GM18870 (cell line): Measurements from ENCODE around the gene RAB36.

Source experiments
- ATAC-seq: cut with Tn5 transposase; IDR thresholded peaks from one replicate; pipeline ENCODE4 v1.9.1; 2021; ENCODE audit warnings: moderate library complexity; ENCODE audit not compliant: unreplicated experiment

Gene RAB36

DNA sequence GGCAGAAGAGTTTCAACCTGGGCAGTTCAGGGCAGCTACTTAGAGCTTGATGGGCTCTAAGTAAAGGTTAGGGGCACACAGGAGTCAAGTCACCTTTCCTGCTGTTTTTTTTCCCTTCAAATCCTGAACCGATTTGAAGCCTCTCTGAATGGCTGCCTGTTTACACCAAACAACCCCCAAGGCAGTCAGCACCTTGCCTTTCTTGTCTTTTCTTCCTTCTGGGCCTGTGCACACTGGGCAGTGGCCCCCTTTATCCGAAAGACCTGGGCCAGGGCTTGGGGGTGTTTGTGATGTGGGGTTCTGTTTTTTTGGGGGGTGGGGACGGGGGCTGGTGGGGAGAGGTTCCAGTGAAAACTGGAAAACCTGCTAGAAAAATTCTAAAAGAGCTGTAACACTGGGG is 7.8 kb upstream of the RAB36 start:
- ATAC-seq = no peak

DNA sequence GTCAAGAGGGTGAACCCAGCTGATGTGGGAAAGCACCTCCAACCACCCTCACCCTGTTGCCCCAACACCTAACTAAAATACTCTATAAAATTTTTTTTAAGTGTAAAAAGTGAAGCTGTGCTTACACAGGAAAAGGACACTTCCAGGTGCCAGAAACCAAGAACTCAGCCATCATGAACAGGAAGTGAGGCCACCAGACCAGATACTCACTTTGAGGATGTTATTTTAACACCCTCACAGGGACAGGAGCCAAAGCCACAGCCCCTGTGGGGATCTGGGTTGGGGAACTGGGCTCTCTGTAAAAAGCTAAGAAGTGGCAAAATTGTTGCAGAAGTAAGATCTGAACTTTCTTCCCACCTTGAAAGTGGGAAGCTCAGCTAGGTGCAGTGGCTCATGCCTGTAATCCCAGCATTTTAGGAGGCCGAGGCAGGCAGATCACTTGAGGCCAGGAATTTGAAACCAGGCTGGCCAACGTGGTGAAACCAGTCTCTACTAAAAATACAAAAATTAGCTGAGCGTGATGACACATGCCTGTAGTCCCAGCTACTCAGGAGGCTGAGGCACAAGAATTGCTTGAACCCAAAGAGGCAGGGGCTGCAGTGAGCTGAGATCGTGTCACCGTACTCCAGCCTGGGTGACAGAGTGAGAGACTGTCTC is 7.2 kb upstream of the RAB36 start:
- ATAC-seq = no peak

DNA sequence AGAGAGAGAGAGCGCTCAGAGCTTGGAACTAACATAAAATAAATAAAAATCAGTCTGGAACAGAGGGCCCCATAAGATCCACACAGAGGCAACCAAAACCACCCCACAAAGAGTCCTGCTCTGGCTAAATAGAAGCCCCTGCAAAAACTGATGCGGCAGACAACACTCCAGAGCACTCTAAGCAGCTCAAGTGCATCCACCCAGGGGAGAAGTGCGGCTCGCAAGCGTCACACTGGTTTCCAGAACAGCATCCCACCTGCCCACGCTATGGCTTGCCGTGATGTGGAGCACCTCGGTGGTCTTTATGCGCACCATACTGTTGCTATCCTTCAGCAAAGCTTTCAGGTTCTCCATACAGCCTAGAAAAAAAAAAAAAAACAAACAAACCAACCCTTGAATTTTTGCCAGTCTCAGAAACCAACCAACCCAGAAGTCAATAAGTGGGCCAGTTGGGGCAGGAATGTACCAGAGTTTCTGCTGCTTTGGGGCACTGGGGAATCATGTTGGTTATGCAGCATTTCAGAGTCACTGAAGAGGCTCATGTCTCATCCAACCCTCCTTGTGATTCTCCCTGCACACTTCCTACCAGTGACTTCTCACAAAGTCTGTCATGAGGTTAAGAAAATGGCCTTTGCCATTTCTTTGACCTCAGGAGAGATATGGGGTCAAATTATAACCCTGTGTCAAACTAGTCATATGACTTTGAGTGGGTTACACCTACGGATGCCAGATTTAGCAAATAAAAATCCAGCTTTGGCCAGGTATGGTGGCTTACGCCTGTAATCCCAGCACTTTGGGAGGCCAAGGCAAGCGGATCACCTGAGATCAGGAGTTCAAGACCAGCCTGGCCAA is 6.5 kb upstream of the RAB36 start:
- no peak for ATAC-seq

DNA sequence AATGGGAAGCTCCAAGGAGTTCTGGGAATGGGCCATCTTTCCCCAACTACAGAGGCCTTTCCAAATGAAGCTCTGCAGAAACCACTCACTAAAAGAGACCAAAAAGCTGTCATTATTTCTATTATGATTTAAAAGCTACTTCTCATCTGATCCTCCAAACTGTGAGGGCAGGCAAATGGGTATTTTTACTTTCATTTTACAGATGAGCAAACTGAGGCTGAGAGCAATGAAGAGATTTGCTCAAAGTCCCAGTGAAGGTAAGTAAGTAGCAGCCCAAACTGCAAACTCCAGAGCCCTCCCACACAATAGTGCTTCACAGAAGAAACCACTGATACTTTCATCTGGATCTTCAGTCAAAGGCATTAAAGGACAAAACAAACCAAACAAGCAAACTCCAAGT is 4.9 kb upstream of the RAB36 start:
- no peak for ATAC-seq

DNA sequence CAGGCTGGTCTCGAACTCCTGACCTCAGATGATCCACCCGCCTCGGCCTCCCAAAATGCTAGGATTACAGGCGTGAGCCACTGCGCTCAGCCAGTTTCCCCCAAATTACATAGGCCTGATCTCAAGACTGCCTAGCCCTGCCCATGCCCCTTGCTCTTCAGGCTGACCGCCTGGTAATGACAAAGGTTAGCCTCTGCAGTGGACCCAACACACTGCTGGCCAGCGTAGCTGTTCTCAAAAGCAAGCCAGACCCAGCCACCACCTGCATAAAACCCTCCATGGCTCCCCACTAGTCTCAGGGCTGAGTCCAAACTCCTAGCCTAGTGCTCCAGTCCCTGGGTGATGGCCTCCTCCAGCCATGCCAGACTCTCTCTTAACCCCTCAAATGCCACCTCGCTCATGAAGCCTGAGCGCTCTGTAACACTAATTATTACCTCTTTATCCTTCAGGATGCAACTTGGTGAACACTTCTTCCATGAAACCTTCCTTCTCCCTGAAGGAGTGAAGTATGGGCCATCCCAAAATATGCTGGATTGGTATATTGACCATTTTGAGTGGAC is 2.7 kb upstream of the RAB36 start:
- no peak for ATAC-seq

DNA sequence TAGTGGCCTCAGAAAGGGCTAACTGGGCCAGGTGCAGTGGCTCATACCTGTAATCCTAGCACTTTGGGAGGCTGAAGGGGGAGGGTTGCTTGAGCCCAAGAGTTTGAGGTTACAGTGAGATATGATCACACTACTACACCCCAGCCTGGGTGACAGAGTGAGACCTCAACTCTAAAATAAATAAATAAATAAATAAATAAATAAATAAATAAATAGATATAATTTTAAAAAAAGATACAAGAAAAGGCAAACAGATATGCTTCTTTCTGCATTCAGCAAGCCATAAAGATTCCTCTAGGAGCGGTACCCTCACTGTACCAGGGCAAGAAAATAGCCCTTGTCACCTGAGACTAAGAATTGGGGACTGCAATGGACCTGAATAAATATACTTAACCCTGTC is 2.2 kb upstream of the RAB36 start:
- no peak for ATAC-seq

DNA sequence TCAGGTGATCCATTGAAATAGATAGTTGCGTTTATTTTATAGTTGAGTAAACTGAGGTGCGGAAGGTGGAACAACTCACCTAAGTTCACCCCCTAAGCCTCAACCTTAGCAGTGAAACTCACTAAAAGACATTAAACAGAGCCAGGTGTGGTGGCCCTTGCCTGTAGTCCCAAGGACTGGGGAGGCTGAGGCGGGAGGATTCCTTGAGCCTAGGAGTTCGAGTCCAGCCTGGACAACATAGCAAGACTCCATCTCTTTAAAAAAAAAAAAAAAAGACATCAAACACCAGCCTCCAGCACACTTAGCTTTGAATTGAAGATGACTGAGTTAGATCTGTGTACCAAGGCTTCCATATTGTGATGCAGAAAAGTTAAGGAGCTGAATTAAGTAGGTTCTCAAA is 845 bp upstream of the RAB36 start:
- no peak for ATAC-seq

DNA sequence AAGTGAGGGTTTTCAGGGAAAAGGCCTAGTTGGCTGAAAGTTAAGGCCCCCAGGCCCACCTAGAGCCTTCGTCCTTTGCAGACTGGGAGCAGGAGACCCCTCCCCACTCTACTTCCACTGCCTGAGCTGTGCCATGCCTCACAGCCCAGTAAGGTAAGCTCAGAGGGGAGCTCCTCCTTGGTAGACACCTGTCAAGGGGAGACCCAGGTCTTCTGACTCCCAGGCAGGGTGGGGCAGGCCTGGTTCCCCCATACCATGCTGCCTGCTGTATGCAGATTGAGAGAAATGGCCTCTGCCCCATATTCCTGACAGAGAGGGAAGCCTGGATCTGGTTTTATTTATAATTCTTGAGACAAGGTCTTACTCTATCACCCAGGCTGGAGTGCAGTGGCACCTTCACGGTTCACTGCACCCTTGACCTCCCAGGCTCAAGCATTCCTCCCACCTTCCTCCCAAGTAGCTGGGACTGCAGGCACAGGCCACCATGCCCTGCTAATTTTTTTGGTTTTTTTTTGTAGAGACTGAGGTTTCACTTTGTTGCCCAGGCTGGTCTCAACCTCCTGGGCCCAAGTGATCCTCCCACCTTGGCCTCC is 697 bp downstream of the RAB36 start:
- ATAC-seq = no peak

DNA sequence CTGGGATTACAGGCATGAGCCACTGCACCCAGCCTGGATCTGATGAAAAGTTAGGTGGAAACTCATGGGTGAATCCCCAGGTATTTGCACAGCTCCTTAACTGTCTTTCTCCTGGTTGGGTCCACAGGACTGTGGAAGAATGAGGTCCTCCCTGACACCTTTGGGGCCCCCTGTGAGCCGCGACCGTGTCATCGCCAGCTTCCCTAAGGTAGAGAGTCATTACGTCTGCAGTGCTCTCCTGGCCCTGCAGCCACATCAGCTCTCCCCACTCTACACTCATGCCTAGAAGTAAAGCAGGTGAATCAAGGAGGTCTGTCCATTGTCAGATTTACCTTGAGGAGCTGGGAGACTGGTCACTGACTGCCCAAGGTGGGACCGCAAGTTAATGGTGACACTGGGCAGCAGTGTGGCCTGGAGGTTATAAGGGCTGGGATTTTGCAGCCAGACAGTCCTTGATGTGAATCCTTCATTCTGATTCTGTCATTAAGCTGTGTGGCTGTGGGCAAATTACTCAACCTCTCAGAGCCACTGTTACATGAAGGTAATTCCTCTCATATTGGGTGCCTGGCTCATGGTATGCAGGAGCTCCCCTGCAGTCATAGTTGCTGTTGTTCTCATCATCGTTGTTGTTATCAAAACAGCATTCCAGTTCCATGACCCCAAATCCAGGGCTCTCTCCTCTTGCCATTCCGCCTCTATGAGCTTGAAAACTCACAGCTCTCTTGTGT is 1.4 kb downstream of the RAB36 start:
- no peak for ATAC-seq

DNA sequence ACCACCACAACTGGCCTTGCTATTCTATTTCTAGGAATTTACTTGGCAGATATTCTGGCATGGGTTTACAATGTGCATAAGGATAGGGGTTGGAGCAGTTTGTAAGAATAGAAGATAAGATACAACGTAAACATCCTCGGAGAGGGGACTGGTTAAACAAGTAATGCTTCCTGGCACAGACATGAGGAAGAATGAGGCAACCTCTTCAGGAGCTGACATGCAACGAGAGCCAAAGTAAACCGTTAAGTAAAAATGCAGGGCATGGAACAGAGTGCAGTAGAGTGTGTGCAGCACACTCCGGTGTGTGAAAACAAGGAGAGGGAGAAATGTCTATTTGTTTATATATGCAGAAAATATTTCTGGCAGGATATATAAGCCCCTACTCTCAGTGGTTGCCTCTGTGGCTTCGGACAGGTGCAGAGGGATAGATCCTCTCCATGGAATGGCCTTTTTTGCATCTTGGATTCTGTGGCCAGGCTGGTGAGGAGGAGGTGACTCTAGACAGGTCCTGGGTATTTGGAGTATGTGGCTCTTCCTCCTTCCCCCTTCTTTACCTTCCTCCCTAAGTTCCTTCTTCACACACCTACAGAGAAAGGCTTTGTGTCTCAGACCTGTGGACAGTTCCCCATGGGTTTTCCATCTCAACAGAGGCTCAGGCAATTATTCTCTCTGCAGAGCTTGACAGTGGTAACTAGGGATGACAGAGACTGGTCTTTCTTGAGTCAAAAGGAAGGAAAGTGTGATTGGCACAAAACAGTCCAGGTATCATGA is 2.5 kb downstream of the RAB36 start:
- ATAC-seq = no peak

DNA sequence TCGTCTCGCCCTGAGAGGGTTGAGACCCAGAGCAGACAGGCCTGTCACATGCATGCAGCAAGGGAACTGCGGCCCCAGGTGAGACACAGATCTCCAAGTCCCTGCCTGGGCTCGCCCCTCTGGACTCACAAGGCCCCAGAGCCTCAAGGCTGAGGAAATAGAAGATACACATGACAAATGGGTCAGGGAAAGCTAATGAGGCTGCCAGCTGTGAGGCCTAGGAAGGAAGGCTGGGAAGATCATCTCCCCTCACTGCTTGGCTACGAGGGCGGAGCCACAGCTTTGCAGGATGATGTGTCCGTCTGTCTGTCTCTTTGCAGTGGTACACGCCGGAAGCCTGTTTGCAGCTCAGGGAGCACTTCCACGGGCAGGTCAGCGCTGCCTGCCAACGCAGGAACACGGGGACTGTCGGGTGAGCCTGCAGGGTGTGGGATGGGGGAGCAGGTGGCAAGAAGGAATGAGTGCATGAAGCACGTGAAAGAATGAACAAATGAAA is 4.5 kb downstream of the RAB36 start:
- no peak for ATAC-seq

DNA sequence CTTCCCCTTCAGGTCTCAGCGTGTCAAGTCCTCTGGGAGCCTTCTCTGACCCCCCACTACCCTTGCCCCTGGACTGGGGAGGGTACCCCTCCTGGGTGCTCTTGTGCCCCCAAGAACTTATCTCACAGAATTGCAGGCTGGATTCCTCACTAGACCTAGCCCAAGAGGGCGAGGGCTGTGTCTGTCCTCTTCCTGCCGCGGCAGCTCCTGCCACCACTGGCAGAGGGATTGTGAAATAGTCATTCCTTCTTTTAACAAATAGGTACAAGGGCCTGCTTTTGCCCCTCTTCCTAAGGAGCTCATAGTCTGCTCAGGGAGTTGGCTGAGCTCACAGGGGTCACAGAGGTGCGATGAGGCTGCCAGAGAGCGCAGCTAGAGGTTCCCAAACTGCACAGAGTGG is 5.5 kb downstream of the RAB36 start:
- ATAC-seq = no peak

DNA sequence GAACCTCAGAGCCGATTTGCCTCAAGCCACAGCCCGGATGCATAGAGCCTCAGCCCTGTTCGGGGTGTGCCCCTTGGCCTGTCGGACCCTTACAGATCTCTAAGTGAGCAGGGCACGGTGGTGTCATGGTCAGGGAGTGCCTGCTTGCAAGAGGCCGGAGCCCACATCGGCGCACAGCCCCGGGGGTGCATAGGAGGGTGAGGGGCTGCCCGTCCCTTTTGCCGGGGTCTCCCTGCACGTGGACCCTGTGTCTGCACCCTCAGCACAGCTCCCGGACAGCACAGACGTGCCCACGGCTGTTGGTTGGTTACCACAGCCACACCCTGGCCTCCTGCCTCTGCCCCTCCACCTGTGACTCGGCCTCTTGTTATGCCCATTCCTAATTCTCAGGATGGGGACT is 6.5 kb downstream of the RAB36 start:
- ATAC-seq = no peak

DNA sequence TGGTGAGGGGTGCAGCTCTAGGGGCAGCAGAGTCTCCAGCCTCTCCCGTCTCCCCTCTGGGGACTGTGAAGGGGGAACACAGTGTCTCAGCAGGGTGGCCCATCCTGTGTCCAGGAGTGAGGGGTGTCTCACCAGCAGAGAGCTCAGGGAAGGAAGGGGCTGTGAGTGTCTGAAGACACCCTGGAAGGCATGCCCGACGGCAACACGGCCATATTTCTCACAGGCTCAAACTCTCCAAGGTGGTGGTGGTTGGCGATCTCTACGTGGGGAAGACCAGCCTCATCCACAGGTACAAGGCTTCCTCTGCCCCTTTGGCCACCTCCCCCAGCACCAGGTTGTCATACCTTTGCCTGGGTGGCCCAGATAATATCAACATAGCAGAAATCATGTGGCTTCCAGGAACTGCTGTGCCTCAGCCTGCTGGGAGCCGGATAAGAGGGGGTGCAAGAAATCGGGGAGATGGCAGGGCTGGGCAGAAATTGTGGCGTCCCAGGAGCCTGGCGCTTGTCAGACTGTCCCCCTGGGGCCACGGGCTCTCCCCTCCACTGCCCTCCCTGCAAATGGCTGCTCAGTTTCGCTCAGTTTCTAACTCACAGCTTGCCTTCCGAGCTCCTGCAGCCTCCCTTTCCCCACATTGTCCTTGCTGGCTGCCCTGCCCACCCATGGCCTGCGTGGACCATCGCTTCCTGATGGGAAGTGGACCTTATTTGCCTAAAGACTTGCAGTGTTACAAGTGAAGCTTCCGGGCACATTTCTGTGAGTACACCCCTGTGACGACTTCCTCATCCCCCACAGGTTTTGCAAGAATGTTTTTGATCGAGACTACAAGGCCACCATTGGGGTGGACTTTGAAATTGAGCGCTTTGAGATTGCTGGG is 7.2 kb downstream of the RAB36 start:
- ATAC-seq = no peak

DNA sequence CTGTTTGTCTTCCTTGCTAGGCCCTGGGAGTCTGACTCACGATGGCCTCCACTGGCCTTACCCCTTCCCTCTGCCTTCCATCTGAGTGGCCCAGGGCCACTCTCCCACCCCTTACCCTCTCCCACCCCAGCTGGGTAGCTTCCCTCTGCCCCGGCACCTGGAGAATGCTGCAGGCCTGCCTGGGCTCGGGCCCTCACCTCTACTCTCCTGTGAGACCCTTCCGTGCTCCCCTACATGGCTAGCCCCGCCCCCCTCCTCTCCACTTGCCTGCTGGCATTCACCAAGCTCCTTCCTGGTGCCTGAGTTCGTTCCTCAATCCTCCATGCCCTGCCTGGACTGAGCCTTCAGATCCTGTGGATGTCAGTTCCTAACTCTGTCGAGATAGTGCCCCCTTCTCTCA is 8.7 kb downstream of the RAB36 start:
- ATAC-seq = no peak

DNA sequence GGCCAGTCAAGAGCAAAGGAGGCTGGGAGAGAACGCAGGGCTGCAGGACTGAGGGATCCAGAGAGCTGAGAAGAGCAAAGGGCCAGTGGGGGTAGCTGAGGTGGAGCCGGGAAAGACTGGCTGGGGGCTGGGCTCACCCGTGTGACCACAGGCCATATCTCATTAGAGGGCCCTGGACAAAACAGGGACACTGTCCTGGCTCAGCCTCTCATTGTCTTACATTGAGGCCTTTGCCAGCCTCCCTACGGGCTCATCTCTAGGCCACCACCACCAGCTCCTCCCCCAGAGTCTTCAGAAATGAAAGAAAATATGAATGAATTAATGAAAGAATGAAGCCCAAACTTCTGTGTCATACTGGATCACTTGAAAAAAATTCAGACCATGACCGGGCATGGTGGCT is 9.2 kb downstream of the RAB36 start:
- no peak for ATAC-seq

DNA sequence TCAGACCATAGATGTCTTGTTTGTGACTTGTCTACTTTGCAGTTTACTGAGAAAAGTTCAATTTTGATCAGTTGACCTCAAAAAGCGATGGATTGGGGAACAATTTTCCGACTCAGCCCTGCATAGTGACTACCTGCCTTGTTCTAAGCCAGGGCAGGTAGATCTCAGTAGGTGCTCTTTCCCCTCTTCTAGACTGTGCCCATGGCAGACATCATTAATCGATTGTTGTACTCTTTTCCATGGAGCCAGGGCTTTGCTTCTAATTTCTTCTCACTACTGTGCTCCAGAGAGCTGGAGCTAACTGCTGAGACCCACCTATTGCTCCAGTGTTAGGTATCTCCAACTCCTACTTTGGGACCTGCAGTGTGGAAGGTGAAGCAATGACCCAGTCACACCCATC is 9.9 kb downstream of the RAB36 start:
- ATAC-seq = no peak

DNA sequence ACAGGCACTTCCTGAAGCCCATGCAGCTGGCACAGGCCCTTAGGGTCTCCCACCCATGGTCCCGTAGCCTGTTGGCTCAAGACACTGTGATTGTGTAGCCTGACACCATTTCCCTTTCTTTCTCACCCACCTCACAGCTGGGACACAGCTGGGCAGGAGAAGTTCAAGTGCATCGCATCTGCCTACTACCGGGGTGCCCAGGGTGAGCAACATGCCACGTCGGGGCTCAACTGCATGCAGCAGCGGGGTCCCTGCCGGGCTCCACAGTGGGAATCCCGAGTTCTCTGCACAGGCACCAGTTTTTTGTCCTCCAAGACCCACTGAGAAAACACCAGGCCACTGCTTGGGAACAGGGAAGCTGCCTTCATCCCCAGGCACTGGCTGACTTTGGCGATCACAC is 10.6 kb downstream of the RAB36 start:
- ATAC-seq = no peak

DNA sequence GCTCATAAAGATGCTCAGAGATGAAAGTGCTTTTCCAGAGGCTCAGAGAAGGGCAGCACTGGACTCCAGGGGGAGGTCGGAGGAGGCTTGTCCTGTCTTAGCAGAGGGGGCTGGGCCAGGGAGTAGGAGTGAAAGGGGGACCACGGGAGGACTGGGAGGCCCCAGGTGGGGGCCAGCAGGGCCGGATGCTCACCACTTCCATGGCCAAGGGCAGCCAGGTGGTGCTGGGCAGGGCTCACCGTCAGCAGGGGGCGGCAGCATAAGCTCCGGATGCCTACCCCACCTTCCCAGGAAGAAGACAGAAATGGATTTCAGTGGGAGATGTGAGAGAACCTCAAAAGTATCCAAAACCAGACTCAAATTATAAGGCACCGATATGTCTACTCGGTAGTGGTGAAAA is 11.0 kb downstream of the RAB36 start:
- no peak for ATAC-seq
